ENCODE data around the gene FLOT1.

The FLOT1 gene

GRCh38 chr6:30679765-30680535 lies 62.5 kb downstream of the FLOT1 start:
- TF ChIP-seq CTCF (conservative IDR thresholded peaks at IDR 0.05; ENCODE audit: low read depth, low read length): no peak
- H3K4me3 ChIP-seq (ENCODE audit: low read depth, low read length): peak overlapping the region; percentile 7
- DNase-seq (ENCODE audit: low read depth): no peak

DNA sequence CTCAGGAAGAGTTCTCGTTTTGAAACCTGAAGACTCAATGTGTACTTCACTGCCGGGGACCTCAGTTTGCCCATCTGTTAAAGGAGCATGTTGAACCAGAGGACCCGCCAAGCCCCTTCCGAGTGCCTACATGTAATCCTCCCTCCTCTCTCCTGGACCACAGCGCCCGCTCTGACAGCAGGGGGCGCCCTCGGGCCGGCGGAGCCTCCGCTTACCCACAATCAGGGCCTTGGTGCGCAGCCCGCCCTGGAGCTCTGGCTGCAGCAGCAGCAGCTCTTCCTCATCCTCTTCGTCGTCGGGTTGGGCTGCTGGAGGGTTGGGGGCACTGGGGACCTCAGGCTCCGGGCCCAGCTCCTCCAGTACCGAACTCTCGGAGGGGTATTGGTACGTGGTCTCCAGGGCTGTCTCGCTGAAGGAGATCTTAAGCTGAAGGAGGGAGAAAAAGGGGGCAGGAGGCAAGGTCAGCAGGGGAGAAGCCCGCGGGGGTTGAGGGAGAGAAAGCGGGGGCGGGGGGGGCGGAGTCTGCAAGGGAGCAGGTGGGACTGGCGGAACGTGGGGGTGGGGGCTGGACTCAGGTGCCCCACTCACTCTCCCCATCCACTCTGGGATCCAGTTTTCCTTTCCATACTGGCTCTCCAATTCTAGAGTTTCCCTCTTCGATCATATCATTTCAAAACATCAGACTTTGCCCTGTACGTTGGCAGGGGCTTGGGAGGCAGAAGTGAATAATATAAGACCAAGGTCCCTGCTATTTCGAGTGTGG lies 63.3 kb downstream of the FLOT1 start:
- peak; percentile 86 for DNase-seq (ENCODE audit: low read depth)
- peak overlapping the region; percentile 41 for H3K4me3 ChIP-seq (ENCODE audit: low read depth, low read length)
- TF ChIP-seq CTCF (conservative IDR thresholded peaks at IDR 0.05; ENCODE audit: low read depth, low read length): peak; percentile 96

Data from choroid plexus epithelial cell (primary cell).